Mesothelial cell of epicardium (in vitro differentiated cells): Measurements from ENCODE around the gene APBA1. TPM values are rescaled to one million over a fixed set of nuclear protein-coding genes. Genes with fewer than 3 reads are reported as not detected.

Experiments used
- DNase-seq, 2 experiments: peaks; one replicate each; pipeline ENCODE4 v3.0.0; 2021; ENCODE audit warnings: low spot score in 2 of 2; ENCODE audit not compliant: unreplicated experiment in 2 of 2
- H3K27ac Mint-ChIP-seq: 2 replicates; pipeline ENCODE4 v1.8.0; 2021; ENCODE audit warnings: mixed read lengths
- H3K27me3 Mint-ChIP-seq: 2 replicates; pipeline ENCODE4 v1.8.0; 2021; ENCODE audit warnings: low read depth, mixed read lengths
- H3K36me3 Mint-ChIP-seq: 2 replicates; pipeline ENCODE4 v1.8.0; 2021; ENCODE audit warnings: mixed read lengths
- H3K4me1 Mint-ChIP-seq: 2 replicates; pipeline ENCODE4 v1.8.0; 2021; ENCODE audit warnings: mixed read lengths
- H3K4me3 Mint-ChIP-seq: 2 replicates; pipeline ENCODE4 v1.8.0; 2021; ENCODE audit warnings: mild to moderate bottlenecking, moderate library complexity, mixed read lengths
- H3K9me3 Mint-ChIP-seq: 2 replicates; pipeline ENCODE4 v1.8.0; 2021; ENCODE audit warnings: mixed read lengths
- CTCF ChIP-seq: fragments of 200-600 bp; sonication (generic); IDR thresholded peaks from one replicate; pipeline ENCODE4 v1.5.0; 2021; ENCODE audit warnings: antibody characterized with exemption; ENCODE audit not compliant: unreplicated experiment
- total RNA-seq: library from RNA; stranded (reverse); gene quantifications from 3 replicates; pipeline ENCODE4 v1.2.1, GENCODE V29; 2021

Gene APBA1
- total RNA-seq, 1 donor from 2014 or later, result 18.4 TPM

- H3K36me3 Mint-ChIP-seq, result peaks cover 6% of the 10 kb centered on the region
- DNase-seq, result no peak
- no peaks in the 10 kb centered on the region for H3K4me1 Mint-ChIP-seq
- H3K27me3 Mint-ChIP-seq, result peaks cover 8% of the 10 kb centered on the region
- no peak overlapping the region for H3K27ac Mint-ChIP-seq
- TF ChIP-seq CTCF, result no peak
- peaks cover 8% of the 10 kb centered on the region for H3K9me3 Mint-ChIP-seq
- H3K4me3 Mint-ChIP-seq, result no peak overlapping the region
Measured at GRCh38 chr9:69461103-69461887, 210.9 kb downstream of the APBA1 start.

DNA sequence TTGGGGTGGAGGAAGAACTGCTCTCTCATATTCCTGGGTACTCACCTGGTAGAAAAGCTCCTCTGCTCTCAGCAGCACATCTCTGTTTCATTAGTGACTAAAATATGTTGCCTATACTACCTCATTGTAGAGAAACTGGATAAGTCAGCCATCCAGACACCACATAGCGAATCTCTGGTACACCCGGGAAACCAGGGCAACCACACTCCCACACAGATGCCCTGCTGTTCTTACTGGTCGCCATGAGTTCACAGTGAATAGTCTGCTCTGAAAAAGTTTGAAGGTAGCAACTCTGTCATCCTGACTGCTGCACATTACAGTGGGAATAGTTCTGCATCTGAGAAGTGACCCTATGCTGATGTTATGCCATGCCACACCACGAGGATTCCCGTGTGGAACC lies 212.2 kb downstream of the APBA1 start:
- no peak for TF ChIP-seq CTCF
- H3K27ac Mint-ChIP-seq, result no peak overlapping the region

DNA sequence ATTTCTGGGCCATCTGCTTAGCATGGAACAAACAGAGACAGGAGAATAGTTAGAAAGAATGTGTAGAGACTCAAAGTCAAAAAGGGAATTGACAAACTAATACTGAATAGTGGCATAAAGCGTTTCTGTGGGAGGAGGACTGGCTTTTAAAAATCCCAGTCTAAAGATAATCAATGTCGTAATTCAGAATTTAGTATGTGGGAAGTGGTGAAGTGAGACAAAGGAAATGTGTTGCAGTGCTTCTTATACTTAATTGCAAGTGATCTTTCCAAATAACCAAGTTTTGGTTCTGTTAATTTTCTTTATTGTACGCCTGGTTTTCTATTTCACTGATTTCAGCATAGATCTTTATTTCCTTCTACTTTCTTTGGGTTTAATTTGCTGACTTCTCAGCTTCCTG lies 214.0 kb downstream of the APBA1 start:
- Mint-ChIP-seq H3K9me3 (peaks cover 8% of the 10 kb centered on the region), H3K4me1 (no peaks in the 10 kb centered on the region), H3K27me3 (peaks cover 8% of the 10 kb centered on the region), H3K27ac (no peak overlapping the region), H3K36me3 (peaks cover 6% of the 10 kb centered on the region), H3K4me3 (no peak overlapping the region)
- TF ChIP-seq CTCF, result no peak
- DNase-seq, result no peak

More for the DNA sequence above, 212.2 kb downstream of the APBA1 start:
- no peak overlapping the region for H3K4me3 Mint-ChIP-seq
- peaks cover 6% of the 10 kb centered on the region for H3K36me3 Mint-ChIP-seq
- DNase-seq, result no peak
- H3K27me3 Mint-ChIP-seq, result peaks cover 8% of the 10 kb centered on the region
- peaks cover 8% of the 10 kb centered on the region for H3K9me3 Mint-ChIP-seq
- H3K4me1 Mint-ChIP-seq, result no peaks in the 10 kb centered on the region

DNA sequence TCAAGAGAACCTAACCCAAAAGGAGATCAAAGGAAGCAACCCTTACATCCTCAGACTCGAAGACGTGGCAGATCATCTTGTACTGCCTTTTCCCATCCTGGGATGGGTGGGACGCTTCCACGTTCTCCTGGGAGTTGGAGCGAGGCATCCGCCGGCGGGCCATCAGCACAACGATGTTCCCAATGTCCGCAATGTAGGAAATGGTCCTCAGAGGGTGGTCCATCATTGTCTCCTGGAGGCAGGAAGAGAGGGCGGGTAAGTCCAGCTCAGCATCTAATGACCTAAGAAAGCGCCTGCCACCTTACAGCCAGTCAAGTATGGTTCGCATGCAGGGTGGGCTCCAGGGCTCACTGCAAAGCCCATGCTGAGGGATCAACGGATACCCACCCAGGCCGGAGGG lies 216.0 kb downstream of the APBA1 start:
- Mint-ChIP-seq H3K27me3 (peaks cover 8% of the 10 kb centered on the region), H3K27ac (no peak overlapping the region), H3K36me3 (peaks cover 10% of the 10 kb centered on the region), H3K9me3 (peaks cover 8% of the 10 kb centered on the region), H3K4me1 (no peaks in the 10 kb centered on the region), H3K4me3 (no peak overlapping the region)
- no peak for DNase-seq
- TF ChIP-seq CTCF, result no peak

GRCh38 chr9:69455311-69455710 lies 216.9 kb downstream of the APBA1 start:
- Mint-ChIP-seq H3K27ac (no peak overlapping the region), H3K4me3 (no peak overlapping the region), H3K4me1 (no peaks in the 10 kb centered on the region), H3K27me3 (peaks cover 8% of the 10 kb centered on the region), H3K36me3 (peaks cover 12% of the 10 kb centered on the region), H3K9me3 (peaks cover 8% of the 10 kb centered on the region)
- TF ChIP-seq CTCF, result no peak
- no peak for DNase-seq

DNA sequence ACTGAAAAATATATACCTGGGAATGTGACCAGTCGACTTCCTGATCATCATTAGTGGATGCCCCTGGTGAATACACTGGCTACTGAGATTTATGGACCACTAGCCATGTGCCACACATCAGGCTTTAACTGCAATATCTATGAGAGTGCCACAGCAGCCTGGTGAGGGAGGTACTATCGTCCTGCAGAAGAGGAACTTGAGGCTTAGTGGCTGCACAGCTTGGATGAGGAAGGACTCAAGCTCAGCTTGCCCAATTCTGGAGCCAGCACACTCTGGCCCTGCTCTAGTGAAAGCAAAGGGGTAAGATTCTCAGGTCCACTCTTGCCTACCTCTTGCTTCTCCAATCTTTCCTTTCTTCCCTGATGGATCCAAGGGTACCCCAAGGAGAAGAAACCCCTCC lies 217.8 kb downstream of the APBA1 start:
- H3K27ac Mint-ChIP-seq, result no peak overlapping the region
- peaks cover 8% of the 10 kb centered on the region for H3K9me3 Mint-ChIP-seq
- no peaks in the 10 kb centered on the region for H3K4me1 Mint-ChIP-seq
- no peak for TF ChIP-seq CTCF
- H3K27me3 Mint-ChIP-seq, result peaks cover 5% of the 10 kb centered on the region
- no peak for DNase-seq
- H3K36me3 Mint-ChIP-seq, result peaks cover 12% of the 10 kb centered on the region
- no peak overlapping the region for H3K4me3 Mint-ChIP-seq
